Activated CD4-positive, alpha-beta T cell treated with anti-CD3 and anti-CD28 coated beads for 24 hours (primary cell): ENCODE measurements around the gene MARK2.
A peak's percentile ranks its signal among the peaks of the same experiment; 100 is the strongest.

Experiments used
- DNase-seq, 2 donors: peaks; one replicate each; pipeline ENCODE4 v3.0.0-alpha.2; 2020; ENCODE audit warnings: low read depth in 2 of 2

The MARK2 gene

DNA sequence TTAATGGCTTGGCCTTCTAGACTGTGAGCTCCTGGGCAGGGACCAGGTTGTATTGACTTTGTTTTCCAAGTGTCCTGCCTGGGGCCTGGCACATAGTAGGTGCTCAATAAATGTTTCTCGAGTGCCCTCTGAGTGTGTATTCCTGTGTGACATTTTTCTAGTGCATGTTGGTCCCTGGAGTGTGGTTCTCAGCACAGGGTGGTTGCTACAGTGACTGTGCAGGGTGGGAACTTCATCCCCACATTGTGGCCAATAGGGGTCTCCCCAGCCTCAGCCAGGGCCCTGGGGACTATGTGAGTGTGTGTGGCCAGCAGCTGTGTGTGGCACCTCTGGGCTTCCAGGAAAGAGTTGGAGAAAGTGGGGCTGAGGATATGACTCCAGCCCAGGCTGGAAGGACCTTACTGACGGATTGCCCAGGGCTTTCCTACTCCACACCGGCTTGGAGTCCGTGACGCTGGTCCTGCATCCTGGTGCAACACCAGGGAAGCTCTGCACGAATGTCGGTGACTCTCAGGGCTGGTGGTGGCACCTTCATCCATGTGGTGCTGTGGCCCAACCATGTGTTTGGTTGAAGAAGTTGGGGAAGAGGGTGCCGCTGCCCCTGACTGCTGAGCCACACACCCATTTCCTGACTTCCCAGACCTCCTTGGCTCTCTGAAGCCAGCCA, 9.0 kb upstream of the MARK2 start:
- no peak for DNase-seq

DNA sequence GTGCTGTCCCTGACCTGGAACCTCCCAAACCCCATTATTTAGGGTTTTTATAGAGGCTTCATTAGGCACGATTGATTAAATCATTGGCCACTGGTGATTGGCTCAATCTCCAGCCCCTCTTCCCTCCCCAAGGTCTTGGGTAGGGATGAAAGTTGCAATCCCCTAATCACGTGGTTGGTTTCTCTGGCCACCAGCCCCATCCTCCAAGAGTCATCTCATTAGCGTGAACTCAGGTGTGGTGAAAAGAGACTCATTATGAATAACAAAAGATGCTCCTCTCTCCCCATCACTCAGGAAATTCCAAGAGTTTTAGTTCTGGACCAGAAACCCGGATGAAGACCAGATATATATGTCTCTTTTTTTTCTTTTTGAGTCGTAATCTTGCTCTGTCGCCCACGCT, 7.6 kb upstream of the MARK2 start:
- no peak for DNase-seq

DNA sequence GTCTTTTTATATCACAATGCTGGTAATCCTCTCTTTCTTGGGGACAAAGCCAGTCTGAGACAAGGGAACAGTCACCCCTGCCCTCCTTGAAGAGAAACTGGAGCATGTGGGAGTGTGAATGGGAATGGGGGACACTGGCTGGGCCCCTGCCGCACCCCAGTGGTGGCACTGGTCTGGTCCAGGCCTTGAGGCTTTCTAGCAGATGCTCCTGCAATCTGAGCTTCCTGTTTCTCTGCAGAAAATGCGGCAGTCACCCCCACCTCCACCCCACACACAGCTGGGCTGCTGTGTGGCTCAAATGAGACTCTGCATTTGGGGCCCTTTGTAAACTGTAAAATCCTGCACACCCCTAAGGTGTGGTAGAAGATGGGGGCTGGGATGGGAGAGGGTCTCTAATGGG, 6.6 kb upstream of the MARK2 start:
- no peak for DNase-seq

DNA sequence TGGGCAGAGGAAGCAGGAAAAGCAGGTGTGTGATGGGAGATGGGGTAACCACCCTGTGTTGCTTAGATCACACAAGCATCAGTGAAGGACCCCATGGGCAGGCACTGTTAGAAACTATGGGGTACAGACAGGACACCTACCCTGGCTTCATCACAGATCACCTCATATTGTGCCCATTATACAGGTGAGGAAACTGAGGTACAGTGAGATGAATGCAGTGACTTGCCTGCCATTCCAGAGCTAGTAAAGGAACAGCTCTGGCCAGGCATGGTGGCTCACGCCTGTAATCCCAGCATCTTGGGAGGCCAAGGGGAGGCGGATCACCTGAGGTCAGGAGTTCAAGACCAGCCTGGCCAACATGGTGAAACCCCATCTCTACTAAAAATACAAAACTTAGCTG, 5.9 kb upstream of the MARK2 start:
- no peak for DNase-seq

DNA sequence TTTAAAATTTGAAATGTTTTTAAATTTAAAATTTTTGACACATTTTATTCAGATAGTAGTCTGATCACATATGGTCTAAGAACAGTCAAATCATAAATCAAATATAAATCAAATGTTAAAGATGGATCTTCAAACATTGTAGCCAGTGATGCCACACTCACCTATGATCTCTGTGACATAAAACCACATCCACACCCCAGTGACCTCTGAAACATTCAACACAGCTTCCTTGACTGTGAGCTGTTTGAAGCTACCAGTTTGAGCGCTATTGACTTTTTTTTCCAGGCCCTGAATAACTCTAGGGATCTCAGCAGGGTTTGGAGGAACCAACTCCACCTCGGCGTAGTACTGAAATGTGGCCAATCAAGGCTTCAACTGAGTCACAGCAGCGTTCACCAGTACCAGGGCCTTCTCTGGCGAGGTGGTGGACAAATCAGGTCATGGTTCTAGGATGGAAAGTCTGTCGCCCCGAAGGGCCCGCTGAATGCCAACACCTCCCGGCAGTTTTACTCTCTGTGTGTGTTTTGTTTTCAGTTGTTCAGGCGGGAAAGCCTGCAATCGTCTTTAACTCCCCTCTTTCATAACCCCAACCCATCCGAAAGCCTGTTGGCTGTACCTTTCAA, 4.3 kb upstream of the MARK2 start:
- no peak for DNase-seq

DNA sequence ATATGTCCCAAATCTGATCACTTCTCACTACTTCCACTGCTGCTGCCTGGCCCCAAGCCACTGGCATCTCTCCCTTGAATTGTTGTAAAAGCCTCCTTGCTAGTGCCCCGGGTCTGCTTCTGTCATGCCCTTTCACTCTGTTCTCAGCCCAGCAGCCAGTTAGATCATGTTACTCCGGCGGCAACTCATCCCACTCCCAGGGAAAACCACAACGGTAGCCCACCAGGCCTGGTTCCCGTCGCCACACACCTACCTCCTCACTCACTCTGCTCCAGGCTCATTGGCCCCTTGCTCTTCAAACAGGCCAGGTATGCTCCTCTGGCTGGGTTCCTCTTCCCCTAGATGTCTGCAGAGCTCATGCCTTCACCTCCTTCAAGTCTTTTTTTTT, 3.8 kb upstream of the MARK2 start:
- DNase-seq = no peak

DNA sequence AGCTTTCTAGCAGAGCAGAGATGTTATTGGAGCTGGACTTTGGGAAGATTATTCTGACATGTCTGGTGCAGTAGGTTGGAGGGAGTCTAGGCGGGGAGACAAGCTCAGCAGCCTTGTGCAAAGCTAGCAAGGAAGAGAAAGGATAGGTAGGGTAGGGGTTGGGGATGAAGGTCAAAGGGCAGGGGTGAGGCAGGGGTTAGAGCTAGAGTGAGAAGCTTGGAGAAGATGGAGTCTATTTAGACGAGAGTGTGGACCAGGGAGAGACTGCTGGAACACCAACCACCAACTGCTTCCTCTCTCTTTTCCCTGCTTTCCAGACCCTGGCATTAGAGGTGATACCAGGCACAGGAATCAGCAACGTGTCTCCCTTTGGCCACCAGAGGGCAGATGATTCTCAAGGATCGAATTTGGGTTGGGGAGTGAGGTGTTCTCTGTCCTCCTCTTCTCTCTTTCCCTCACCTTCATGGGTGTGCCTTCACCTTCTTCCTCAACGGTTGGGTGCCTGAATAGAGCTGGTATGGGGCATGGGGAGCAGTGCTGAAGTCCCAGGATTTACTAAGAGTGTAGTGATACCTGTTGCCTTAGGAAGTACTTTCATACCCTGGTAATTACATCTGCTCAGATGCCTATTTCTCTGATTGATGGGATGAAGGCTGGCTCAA, 1.8 kb upstream of the MARK2 start:
- peak; percentile 59 to 66 for DNase-seq

DNA sequence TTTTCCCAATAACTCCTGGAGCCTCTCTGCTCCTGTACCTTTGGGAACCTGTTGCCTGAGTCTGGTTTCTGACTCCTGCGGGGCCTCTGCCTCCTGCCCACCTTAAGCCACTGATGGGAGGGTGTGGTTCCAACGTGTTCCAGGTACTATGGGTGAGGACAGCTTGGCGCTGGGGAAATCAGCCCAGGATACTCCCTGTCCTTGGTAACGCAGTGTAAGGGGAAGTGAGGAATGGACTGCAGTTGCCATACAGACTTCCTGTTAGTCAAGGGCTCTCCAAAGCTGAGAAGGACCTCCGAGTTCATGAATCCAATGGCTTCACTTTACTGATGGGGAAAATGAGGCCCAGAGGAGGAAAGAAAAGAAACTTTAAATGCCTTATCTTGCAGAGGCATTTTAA, 1.2 kb upstream of the MARK2 start:
- no peak for DNase-seq

DNA sequence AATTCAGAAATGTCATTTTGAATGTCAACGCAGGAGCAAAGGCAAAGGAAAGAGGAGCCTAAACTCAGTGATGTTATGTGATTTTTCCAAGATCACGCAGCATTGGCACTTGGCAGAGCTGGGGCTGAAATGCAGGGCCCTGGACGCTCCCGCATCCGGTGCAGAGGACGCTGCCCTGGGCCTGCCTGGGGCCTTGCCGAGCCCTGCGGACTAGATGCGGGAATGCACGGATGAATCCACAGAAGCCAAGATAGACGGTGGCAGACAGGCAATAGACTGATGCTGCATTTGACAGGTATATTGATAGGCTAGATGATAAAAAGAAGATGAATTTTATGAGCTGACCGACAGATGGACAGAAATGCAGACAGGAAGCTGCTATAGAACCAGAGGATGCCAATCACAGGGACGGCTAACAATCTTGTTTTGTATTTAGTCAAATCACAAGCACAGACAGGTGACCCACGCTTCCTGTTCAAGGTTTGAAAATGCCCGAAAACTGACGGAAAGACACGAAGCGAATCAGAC, 696 bp upstream of the MARK2 start:
- no peak for DNase-seq

DNA sequence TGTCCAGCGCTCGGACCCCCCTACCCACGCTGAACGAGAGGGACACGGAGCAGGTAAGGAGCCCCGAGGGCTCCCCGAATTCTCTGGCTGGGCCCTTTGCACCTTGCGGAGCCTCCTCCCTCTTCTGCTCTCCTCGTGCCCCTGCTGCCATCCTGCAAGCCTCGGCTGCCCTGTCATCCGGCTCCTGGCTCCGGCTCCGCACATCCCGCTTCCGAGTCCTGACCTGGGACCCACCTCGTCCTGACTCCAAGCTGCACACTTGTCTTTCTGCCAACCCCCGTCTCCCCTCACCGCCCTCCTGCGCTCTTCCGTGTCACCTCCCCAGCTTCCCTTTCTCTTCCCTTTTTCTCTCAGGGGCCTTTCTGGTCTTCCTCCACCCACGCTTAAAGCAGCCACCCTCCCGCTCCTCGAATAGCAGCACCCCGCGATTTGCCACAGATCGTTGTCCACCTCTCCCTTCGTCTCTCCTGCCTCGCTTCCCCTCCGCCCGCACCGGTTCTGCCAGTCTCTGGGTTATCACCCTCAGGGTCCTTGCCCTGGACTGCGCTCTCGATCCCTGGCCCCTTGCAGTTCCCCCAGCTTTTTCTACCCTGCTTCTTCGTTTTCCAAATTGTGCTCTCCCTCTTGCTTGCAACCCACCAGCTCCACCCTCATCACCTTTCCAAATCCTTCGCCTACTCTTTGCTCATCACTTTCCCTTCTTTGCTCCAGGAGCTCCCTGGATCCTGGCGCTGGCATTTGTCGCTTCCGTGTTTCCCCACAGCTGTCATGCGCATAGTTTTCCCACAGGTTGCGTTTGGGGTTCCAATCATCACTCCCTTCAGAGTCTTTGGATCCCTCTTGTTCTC, 822 bp downstream of the MARK2 start:
- DNase-seq = peak in 1 of 2 donors; percentile 16

DNA sequence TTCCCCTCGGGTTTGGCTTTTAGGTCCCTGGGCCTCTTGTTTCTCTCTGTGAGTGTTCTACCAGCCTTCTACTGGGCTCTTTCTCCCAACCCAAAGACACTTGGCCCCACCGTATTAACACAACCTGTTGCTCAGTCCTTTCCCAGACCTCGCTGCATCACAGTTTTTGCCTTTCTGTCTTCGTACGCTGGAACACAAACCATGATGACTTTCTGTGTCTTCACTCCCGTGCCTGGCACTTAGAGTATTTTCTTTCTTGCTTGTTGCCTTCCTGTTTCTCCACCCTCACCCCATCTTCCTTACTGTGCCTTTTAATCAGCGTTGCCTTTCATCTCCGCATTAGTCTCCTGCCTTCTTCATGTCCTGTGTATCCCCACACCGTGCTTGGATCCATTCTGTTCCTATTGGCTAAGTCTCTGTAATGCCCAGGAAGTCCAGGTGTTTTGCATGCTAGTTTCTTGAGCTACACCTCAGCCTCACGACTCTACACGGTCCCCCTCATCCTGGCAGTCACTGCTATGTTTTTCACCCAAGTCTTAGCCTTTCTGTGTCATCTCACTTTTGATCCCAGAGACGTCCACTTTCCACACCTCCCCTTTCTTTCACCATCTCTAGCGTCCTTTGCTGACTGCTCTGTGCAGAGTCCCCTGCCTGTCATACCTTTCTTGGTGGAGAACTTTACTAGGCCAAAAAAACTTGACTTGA, 1.6 kb downstream of the MARK2 start:
- DNase-seq = no peak

DNA sequence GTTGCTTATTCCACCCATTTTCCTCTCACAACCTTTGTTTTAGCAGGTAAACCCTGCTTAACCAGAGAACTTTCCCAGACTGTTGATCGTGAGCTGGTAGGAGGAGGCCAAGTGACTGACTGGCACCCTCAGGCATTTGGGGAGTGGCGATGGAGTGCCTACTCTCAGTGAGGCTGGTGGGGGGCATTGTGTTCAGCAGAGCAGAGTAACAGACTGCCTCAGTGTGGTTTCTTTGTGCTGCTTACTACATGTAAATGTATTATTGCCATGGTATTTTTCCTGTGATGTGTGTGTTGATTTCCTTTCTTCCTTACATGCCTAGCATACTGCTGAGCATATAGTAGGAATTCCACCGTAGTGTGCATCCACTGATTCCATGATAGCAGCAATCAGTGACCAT, 2.6 kb downstream of the MARK2 start:
- no peak for DNase-seq

DNA sequence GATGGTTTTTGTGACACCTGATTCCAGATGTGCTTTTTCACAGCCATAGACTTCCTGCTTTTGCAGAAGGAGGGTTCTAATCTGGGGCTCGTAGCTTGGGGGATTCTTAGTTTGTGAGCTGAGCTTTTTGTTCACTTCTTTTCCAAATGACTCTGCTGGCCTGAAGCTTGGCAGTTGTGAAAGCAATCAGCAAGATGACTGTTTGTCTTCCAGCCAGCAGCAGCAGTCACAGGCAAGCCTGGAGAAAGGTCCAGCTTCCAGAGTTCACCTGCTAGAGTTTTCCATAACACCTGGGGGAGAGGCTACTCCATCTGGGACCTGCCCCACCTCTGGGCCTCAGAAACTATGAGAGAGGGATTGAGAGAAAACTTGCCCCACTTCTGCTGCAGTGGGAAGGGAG, 4.1 kb downstream of the MARK2 start:
- DNase-seq = no peak

DNA sequence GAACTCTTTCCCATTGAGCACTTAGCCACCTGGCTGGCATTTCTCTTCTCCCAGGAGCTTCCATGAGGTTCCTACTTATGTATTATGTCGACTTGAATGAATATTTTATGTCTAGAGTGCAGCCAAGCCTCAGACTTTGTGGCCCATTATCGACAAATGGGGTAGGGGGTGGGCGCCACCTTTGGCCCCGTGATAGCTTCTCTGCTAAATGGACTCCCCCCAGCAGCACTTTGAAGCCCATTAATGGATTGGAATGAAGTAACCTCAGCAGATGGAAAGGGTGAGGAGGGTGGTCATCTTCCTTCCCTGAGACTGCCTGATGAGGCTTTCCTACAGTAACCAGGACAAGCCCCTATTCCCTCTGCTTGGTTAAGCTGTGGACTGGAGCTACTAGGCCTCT, 5.9 kb downstream of the MARK2 start:
- DNase-seq = no peak

DNA sequence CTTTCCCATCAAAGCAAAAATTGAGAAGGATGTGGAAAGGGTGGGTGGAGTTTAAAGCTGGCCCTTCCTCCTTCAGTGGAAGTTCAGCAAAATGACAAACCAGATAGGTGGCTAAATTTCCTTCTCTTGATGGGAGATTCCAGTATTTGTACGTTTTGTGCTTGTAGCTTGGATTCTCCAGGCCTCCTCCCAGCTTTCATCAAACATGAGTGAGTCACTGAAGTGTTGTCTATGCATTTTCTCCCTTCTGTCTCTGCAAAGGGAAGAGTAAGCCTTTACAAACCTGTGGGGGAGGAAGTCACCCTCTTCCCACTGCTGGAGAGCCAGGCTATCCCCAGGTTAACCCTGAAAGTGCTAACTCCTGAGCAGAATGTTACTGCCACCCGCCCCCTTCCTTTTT, 6.4 kb downstream of the MARK2 start:
- DNase-seq = no peak

DNA sequence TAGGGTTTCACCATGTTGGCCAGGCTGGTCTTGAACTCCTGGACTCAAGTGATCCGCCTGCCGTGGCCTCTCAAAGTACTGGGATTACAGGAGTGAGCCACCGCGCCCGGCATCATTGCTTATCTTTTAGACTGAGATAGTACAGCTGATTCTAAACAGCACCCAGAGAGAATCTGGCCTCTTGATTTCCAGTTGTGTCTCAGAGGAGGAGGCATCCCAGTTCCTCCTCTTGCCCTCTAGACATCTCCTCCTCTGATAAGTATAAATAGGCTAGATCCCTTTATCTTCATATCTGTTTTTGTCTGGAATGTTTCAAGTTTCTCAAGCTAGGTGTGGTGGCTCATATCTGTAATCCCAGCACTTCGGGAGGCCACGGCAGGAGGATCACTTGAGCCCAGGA, 7.0 kb downstream of the MARK2 start:
- DNase-seq = no peak

DNA sequence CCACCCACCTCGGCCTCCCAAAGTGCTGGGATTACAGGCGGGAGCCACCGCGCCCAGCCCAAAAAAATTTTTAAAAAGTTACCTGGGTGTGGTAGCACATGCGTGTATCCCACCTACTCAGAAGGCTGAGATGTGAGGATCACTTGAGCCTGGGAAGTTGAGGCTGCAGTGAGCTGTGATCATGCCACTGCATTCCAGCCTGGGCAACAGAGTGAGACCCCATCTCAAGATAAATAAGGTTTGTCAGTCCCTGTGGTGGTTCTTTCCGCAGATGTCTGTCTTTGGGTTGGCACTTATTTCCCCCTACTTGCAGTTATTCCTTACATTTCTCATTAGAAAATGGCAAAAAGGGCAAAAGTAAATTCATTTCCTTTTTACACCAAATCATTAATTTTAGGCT, 8.0 kb downstream of the MARK2 start:
- DNase-seq = no peak

DNA sequence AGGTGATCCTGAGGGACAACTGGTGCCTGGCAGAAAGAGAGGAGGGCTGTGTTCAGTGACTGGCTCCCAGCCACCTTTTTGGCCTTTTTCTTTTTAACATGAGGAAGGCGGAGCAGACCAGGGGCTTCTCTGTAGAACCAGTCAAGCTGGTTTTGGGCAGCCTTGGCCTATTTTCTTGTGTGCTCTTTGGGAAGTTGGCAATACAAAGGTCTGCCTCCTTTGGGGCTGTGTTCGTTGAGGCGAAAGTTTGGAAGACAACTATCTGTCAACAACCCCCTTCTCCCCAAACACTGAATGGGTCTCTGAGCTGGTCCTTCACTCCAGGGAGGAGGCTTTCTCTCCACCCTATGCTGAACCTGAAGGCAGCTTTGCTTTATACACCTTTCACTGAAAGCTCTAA, 8.5 kb downstream of the MARK2 start:
- no peak for DNase-seq

DNA sequence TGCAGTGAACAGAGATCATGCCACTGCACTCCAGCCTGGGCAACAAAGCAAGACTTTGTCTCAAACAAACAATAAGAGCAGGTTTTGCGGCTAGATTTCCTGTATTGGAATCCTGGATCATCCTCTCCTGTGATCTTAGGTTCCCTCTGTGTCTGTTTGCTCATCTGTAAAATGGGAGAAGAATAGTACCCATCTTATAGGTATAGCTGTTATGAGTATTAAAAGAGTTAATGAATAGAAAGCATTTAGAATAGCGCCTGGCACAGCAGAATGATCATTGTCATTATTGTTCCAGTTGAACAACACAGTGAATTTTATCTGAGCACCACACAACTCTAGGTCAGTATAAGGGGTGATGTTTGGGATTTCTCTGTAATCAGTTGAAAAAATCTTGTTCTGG, 10.8 kb downstream of the MARK2 start:
- no peak for DNase-seq

DNA sequence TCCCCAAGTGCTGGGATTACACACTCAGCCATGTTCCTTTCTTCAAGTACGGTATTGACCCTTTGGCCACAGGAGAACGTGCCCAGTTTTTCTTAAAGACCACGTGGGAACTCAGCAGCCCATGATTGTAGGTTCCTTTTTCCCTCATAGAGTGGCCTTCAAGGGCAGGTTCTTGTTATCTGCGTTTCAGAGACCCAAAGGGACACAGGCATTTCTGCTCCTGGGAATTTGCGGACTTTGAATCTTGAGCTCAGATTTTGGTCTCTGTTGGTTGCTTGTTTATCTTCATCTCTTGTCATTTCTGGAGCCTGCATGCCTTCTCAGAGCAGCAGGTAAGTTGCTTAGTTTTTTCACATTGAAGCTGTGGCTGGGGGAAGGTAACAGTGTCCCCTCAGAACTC, 12.0 kb downstream of the MARK2 start:
- DNase-seq = no peak

DNA sequence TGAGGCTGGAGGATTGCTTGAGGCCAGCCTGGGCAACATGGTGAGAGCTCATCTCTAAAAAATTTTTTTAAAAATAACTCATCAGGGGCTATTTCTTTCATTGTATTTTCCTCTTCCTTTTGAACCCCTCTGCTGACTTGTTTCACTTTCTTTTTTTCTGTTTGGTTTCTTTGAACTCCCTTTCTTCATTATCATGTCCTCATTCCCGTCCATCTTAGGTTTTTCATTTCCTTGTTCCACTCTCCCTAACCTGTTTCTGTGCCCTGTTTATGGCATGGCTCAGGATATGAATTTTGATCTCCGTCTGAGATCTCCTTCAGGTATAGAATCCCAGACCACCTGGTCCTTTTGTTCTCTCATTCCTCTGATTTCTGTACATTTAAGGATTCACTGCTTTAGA, 12.5 kb downstream of the MARK2 start:
- DNase-seq = no peak

DNA sequence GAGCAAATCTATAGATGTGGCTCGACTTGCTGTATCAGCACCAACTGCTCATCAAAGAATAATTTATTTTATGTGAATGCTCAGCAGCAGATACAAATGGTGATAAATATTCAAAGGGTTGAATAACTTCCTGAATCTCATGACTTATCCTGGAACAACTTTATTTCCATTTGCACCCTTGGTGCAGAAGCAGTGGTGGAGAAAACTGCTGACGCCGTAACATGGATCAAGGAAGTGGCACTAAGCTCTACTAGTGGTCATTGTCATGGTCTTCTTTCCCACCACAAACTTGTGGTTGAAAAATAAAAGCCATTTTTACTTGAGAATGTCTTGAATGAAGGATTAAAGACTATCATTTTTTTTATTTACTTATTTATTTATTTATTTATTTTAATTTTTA, 14.6 kb downstream of the MARK2 start:
- no peak for DNase-seq
